A549 (cell line): ENCODE measurements around the gene C11orf86. TPM values are rescaled to one million over a fixed set of nuclear protein-coding genes. Genes with fewer than 3 reads are reported as not detected.

Experiments used
- ATAC-seq, 2 experiments: fragments of 200-7000 bp in 1 of 2; fragments of >200 bp in 1 of 2; cut with Nextera tagmentation in 1 of 2; cut with Tn5 transposase in 1 of 2; 3 replicates each; pipeline versions ENCODE4 v1.8.0 to v1.9.1; 2018 to 2020; ENCODE audit warnings: mild to moderate bottlenecking in 1 of 2, moderate library complexity in 1 of 2
- CTCF ChIA-PET: fragments of 300-600 bp; sonication (Branson Sonifier 250); formaldehyde crosslinking; extraction: SDS; loops from one replicate; lab custom pipeline; 2021; ENCODE audit warnings: antibody characterized with exemption, inconsistent platforms; lab: Yijun Ruan, JAX
- POLR2A ChIA-PET: fragments of 350-600 bp; formaldehyde crosslinking; extraction: SDS; loops from one replicate; lab custom pipeline; 2021; ENCODE audit warnings: antibody characterized with exemption, inconsistent platforms; lab: Yijun Ruan, JAX
- DNase-seq, 2 experiments: peaks; one replicate each; pipeline versions ENCODE4 v3.0.0 to v3.0.0-alpha.2; 2011 to 2016; ENCODE audit warnings: low read depth in 1 of 2, low spot score in 1 of 2
- FAIRE-seq: peaks from 2 replicates; lab custom pipeline; 2011; peaks lifted over from hg19 to GRCh38; lab: Jason Lieb, UNC
- H3K27ac ChIP-seq, 2 experiments: fragments of >200 bp; sonication (Bioruptor Twin); formaldehyde crosslinking; 3 replicates each; pipeline ENCODE4 v1.5.1; 2016 to 2017
- H3K4me1 ChIP-seq: fragments of >200 bp; sonication (Bioruptor Twin); formaldehyde crosslinking; 3 replicates; pipeline ENCODE4 v1.6.1; 2016
- H3K4me2 ChIP-seq: fragments of >200 bp; sonication (Bioruptor Twin); formaldehyde crosslinking; 3 replicates; pipeline ENCODE4 v1.6.1; 2016
- H3K4me3 ChIP-seq: fragments of >200 bp; sonication (Bioruptor Twin); formaldehyde crosslinking; 3 replicates; pipeline ENCODE4 v1.5.1; 2016
- H3K9me3 ChIP-seq: fragments of >200 bp; sonication (Bioruptor Twin); formaldehyde crosslinking; 3 replicates; pipeline ENCODE4 v1.6.1; 2016
- BHLHE40 ChIP-seq: IDR thresholded peaks from 2 replicates; pipeline ENCODE4 v1.6.1; 2012; ENCODE audit warnings: low read depth, low read length, inconsistent platforms
- ELK1 ChIP-seq: fragments of 150-350 bp; IDR thresholded peaks from 2 replicates; pipeline ENCODE4 v1.6.1; 2014; ENCODE audit warnings: low read depth, mild to moderate bottlenecking, low read length
- ESRRA ChIP-seq: fragments of 150-350 bp; IDR thresholded peaks from 2 replicates; pipeline ENCODE4 v1.6.1; 2014; ENCODE audit warnings: mild to moderate bottlenecking, low read length, borderline replicate concordance
- GATA3 ChIP-seq: IDR thresholded peaks from 2 replicates; pipeline ENCODE4 v1.6.1; 2012; ENCODE audit warnings: borderline replicate concordance
- HOXB5 ChIP-seq: fragments of 250-450 bp; sonication (Bioruptor Pico); IDR thresholded peaks from 2 replicates; pipeline ENCODE4 v1.5.0; 2020; ENCODE audit warnings: mild to moderate bottlenecking, moderate library complexity
- WGBS: methylation state at CpG from one replicate; pipeline ENCODE4 v1.1.6; 2017; ENCODE audit errors: missing lambda C conversion rate; 5-methylcytosine and 5-hydroxymethylcytosine counted together
- polyA plus RNA-seq, 4 experiments: library from polyadenylated mRNA; depleted of rRNA in 3 of 4; stranded (reverse); fragments of >200 nt; fragmentation: RNase III in 1 of 4; extraction: RNeasy Plus Mini Kit Qiagen cat#74134 plus additional on column Dnase treatment in 1 of 4; gene quantifications; 2 replicates in 3 of 4; 3 replicates in 1 of 4; pipeline ENCODE4 v1.2.3, GENCODE V29; 2011 to 2017
- small RNA-seq, 6 experiments: library from RNA; depleted of rRNA; stranded (forward); fragments of <200 nt; gene quantifications; one replicate each; pipeline ENCODE3, GENCODE V24; 2012

C11orf86 gene
- polyA plus RNA-seq, 2 of the 4 experiments (the other 2 are of a cell fraction): 9.3 to 56.4 TPM

DNA sequence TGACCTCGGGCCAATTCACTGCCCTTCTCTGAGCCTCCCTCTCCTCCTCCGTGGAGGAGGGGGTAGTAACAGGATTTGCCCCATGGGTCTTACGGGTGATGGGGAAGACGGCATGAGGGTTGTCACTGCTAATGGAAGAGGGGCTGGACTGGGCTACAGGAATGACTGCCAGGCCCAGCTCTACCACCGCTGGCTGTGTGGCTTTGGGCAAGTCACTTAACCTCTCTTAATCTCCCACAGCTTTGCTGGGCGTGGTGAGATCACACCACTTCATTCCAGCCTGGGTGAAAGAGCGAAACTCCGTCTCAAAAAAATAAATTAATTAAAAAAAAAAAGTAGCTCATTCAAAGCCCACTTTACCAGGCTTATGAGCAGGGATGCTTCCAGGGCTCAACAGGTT is 50.6 kb downstream of the C11orf86 start:
- Histone ChIP-seq H3K4me1 (peaks cover 24% of the 10 kb centered on the region), H3K27ac (no peak overlapping the region), H3K9me3 (no peaks in the 10 kb centered on the region), H3K4me2 (no peak overlapping the region), H3K4me3 (no peak overlapping the region)
- ChIA-PET POLR2A (no interaction called here), CTCF (interaction anchor here (0.8 to 10.6 kb wide), 6 partner anchors 9 to 291 kb away, joined by 3 to 67 read pairs (median 4); partner anchors contain the start of genes C11orf86 and PC)
- no peak for FAIRE-seq
- WGBS: 84% methylated on average over 8 of the region's 8 CpGs
- TF ChIP-seq ESRRA: no peak
- TF ChIP-seq HOXB5 (CRISPR knock-in tag): no peak
- TF ChIP-seq BHLHE40: no peak
- TF ChIP-seq GATA3: no peak
- no peak for TF ChIP-seq ELK1
- no peak for DNase-seq
- no peak for ATAC-seq

Small RNAs within 50 kb of the gene (small RNA-seq; reads per million reads assigned to genes)
- 0.62 to 7.5 (median 3.3) reads per million in 6 experiments for gene MIR3163

Other genes with a start within 250 kb of the C11orf86 start
- 4.4 and 5.8 TPM in 2 replicates for gene SPTBN2, start 246.1 kb upstream of the C11orf86 start, polyA plus RNA-seq (2011; rRNA removed)
- 8.1 to 9.9 TPM (median 9.6 TPM) in 3 replicates for gene SPTBN2, start 246.1 kb upstream of the C11orf86 start, polyA plus RNA-seq (2017; fragmentation: RNase III; extraction: RNeasy Plus Mini Kit Qiagen cat#74134 plus additional on column Dnase treatment)
- gene RCE1, start 131.9 kb upstream of the C11orf86 start, polyA plus RNA-seq (2011; rRNA removed): 20.3 and 22.1 TPM in 2 replicates
- 21.3 to 23.3 TPM (median 22.5 TPM) in 3 replicates for gene RCE1, start 131.9 kb upstream of the C11orf86 start, polyA plus RNA-seq (2017; fragmentation: RNase III; extraction: RNeasy Plus Mini Kit Qiagen cat#74134 plus additional on column Dnase treatment)
- gene LRFN4, start 118.2 kb upstream of the C11orf86 start, polyA plus RNA-seq (2011; rRNA removed): 7.9 and 8.8 TPM in 2 replicates
- 33.9 to 50.0 TPM (median 44.7 TPM) in 3 replicates for gene LRFN4, start 118.2 kb upstream of the C11orf86 start, polyA plus RNA-seq (2017; fragmentation: RNase III; extraction: RNeasy Plus Mini Kit Qiagen cat#74134 plus additional on column Dnase treatment)
- gene PC, start 16.9 kb upstream of the C11orf86 start, polyA plus RNA-seq (2011; rRNA removed): 14.2 and 15.7 TPM in 2 replicates
- gene PC, start 16.9 kb upstream of the C11orf86 start, polyA plus RNA-seq (2017; fragmentation: RNase III; extraction: RNeasy Plus Mini Kit Qiagen cat#74134 plus additional on column Dnase treatment): 31.3 to 53.5 TPM (median 45.9 TPM) in 3 replicates
- 1.4 and 2.4 TPM in 2 replicates for gene SYT12, start 47.8 kb downstream of the C11orf86 start, polyA plus RNA-seq (2011; rRNA removed)
- 6.6 to 10.6 TPM (median 9.6 TPM) in 3 replicates for gene SYT12, start 47.8 kb downstream of the C11orf86 start, polyA plus RNA-seq (2017; fragmentation: RNase III; extraction: RNeasy Plus Mini Kit Qiagen cat#74134 plus additional on column Dnase treatment)
- 12.8 and 13.6 TPM in 2 replicates for gene RHOD, start 81.5 kb downstream of the C11orf86 start, polyA plus RNA-seq (2011; rRNA removed)
- 24.8 to 33.2 TPM (median 32.7 TPM) in 3 replicates for gene RHOD, start 81.5 kb downstream of the C11orf86 start, polyA plus RNA-seq (2017; fragmentation: RNase III; extraction: RNeasy Plus Mini Kit Qiagen cat#74134 plus additional on column Dnase treatment)
- gene KDM2A, start 144.0 kb downstream of the C11orf86 start, polyA plus RNA-seq (2011; rRNA removed): 42.8 and 48.0 TPM in 2 replicates
- gene KDM2A, start 144.0 kb downstream of the C11orf86 start, polyA plus RNA-seq (2017; fragmentation: RNase III; extraction: RNeasy Plus Mini Kit Qiagen cat#74134 plus additional on column Dnase treatment): 34.5 TPM in 3 replicates